ENCODE measurements around the gene HIVEP3.

GRCh38 chr1:41727749-41728115 is 191.0 kb downstream of the HIVEP3 start:
- TF ChIP-seq ZNF121 (CRISPR knock-in tag; IDR thresholded peaks at IDR 0.05) (no peak), BRCA1 (CRISPR knock-in tag; IDR thresholded peaks at IDR 0.05) (no peak), FOSL2 (CRISPR knock-in tag; IDR thresholded peaks at IDR 0.05) (no peak), GMEB1 (CRISPR knock-in tag; IDR thresholded peaks at IDR 0.05; ENCODE audit: borderline replicate concordance) (no peak), STAT6 (CRISPR knock-in tag; IDR thresholded peaks at IDR 0.05; ENCODE audit: borderline replicate concordance) (no peak), PPARG (CRISPR knock-in tag; conservative IDR thresholded peaks at IDR 0.05) (no peak), ESRRA (CRISPR knock-in tag; IDR thresholded peaks at IDR 0.05; ENCODE audit: low read depth) (no peak), RBM39 (IDR thresholded peaks at IDR 0.05; ENCODE audit: low read depth, low read length, poor library complexity, severe bottlenecking) (no peak), EP300 (IDR thresholded peaks at IDR 0.05; ENCODE audit: low read depth in 2 of 2, low read length in 2 of 2) (no peak), EP300 (CRISPR knock-in tag; IDR thresholded peaks at IDR 0.05; ENCODE audit: borderline replicate concordance) (no peak), ZFP82 (CRISPR knock-in tag; IDR thresholded peaks at IDR 0.05; ENCODE audit: borderline replicate concordance) (no peak), YEATS2 (CRISPR knock-in tag; IDR thresholded peaks at IDR 0.05; ENCODE audit: borderline replicate concordance) (no peak), ZNF142 (CRISPR knock-in tag; IDR thresholded peaks at IDR 0.05) (no peak)

Data from HepG2 (cell line).